ENCODE measurements around the gene GINS3.

The GINS3 gene

GRCh38 chr16:58392215-58393137 is at the start of gene GINS3:
Gene GINS3, plus strand, starts transcription at chr16:58392471. Its CDS starts 131 bp downstream, at chr16:58392602.
- peak; percentile 96 for DNase-seq

- no peak for DNase-seq
Observed at GRCh38 chr16:58343562-58343961, 48.7 kb upstream of the GINS3 start.

- DNase-seq, result no peak
Observed at GRCh38 chr16:58345574-58346354, 46.5 kb upstream of the GINS3 start.

- DNase-seq, result no peak
Observed at GRCh38 chr16:58346831-58347371, 45.4 kb upstream of the GINS3 start.

GRCh38 chr16:58348986-58349385 is 43.3 kb upstream of the GINS3 start:
- DNase-seq, result peak; percentile 22

GRCh38 chr16:58352690-58353089 is 39.6 kb upstream of the GINS3 start:
- DNase-seq, result no peak

- DNase-seq, result no peak
Observed at GRCh38 chr16:58360041-58360634, 32.1 kb upstream of the GINS3 start.

- no peak for DNase-seq
Observed at GRCh38 chr16:58361726-58362125, 30.5 kb upstream of the GINS3 start.

- DNase-seq, result no peak
Observed at GRCh38 chr16:58363746-58364393, 28.4 kb upstream of the GINS3 start.

- DNase-seq, result no peak
Observed at GRCh38 chr16:58365623-58366022, 26.6 kb upstream of the GINS3 start.

GRCh38 chr16:58366247-58367031 is 25.8 kb upstream of the GINS3 start:
- DNase-seq, result no peak

- no peak for DNase-seq
Observed at GRCh38 chr16:58367252-58367651, 25.0 kb upstream of the GINS3 start.

GRCh38 chr16:58371841-58372240 is 20.4 kb upstream of the GINS3 start:
- DNase-seq, result no peak

GRCh38 chr16:58375386-58375785 is 16.9 kb upstream of the GINS3 start:
- DNase-seq, result no peak

GRCh38 chr16:58377932-58378331 is 14.3 kb upstream of the GINS3 start:
- DNase-seq, result peak; percentile 25

GRCh38 chr16:58378401-58378800 is 13.9 kb upstream of the GINS3 start:
- DNase-seq, result no peak

- no peak for DNase-seq
Observed at GRCh38 chr16:58379736-58380135, 12.5 kb upstream of the GINS3 start.

- DNase-seq, result no peak
Observed at GRCh38 chr16:58381661-58382060, 10.6 kb upstream of the GINS3 start.

GRCh38 chr16:58384437-58385055 is 7.7 kb upstream of the GINS3 start:
- DNase-seq, result no peak

GRCh38 chr16:58385218-58385773 is 7.0 kb upstream of the GINS3 start:
- no peak for DNase-seq

GRCh38 chr16:58389724-58390123 is 2.5 kb upstream of the GINS3 start:
- DNase-seq, result no peak
